ENCODE data around the gene XBP1.

DNA sequence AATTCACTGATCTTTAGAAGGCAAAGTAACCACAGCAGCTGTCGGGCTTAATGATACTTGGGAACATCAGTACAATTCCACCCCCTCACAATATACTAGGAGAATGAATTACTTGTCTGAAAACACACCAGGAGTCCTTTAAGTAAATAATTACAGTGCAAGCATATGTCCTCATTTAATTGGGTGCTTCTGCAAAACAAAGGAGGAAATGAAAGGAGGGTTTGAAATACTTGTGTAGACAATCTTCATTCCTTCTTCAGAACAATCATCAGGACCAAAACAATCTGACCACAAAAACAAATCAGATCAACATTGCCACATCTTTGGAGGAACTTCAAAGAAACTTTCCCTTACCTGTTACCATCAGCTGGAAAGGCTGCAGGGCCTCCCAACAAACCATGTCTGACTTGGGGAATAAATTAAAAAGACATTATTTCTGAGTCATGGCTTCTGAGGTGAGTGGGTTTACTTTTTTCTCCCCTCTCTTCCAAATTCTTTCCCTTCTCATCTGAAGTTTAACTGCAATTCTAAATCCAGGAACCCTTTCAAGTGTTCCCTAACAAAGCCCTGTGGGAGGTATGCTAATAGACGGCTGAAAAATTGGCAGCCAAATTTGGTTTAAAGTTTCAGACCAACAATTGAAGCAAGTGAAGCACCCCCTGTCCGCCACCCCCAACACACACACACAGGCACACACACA lies 40.4 kb downstream of the XBP1 start:
- TF ChIP-seq, protein P1, sequence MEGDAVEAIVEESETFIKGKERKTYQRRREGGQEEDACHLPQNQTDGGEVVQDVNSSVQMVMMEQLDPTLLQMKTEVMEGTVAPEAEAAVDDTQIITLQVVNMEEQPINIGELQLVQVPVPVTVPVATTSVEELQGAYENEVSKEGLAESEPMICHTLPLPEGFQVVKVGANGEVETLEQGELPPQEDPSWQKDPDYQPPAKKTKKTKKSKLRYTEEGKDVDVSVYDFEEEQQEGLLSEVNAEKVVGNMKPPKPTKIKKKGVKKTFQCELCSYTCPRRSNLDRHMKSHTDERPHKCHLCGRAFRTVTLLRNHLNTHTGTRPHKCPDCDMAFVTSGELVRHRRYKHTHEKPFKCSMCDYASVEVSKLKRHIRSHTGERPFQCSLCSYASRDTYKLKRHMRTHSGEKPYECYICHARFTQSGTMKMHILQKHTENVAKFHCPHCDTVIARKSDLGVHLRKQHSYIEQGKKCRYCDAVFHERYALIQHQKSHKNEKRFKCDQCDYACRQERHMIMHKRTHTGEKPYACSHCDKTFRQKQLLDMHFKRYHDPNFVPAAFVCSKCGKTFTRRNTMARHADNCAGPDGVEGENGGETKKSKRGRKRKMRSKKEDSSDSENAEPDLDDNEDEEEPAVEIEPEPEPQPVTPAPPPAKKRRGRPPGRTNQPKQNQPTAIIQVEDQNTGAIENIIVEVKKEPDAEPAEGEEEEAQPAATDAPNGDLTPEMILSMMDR (IDR thresholded peaks at IDR 0.05): no peak
- TF ChIP-seq POLR2A (IDR thresholded peaks at IDR 0.05): no peak

Data from esophagus squamous epithelium (tissue), 4 donors.